Neural crest cell (in vitro differentiated cells): ENCODE data around the gene RETREG1. TPM values are rescaled to one million over a fixed set of nuclear protein-coding genes. Genes with fewer than 3 reads are reported as not detected.

Experiments used
- DNase-seq: peaks from one replicate; pipeline ENCODE4 v3.0.0; 2021; ENCODE audit warnings: low read depth, mixed read lengths, low spot score
- H3K27ac Mint-ChIP-seq: one replicate; pipeline ENCODE4 v1.8.0; 2021; ENCODE audit warnings: mild to moderate bottlenecking, mixed read lengths; ENCODE audit not compliant: unreplicated experiment
- H3K27me3 Mint-ChIP-seq: 2 replicates; pipeline ENCODE4 v1.8.0; 2021; ENCODE audit warnings: low read depth, mild to moderate bottlenecking, mixed read lengths
- H3K36me3 Mint-ChIP-seq: 2 replicates; pipeline ENCODE4 v1.8.0; 2021; ENCODE audit warnings: low read depth, mild to moderate bottlenecking, mixed read lengths
- H3K4me1 Mint-ChIP-seq: 2 replicates; pipeline ENCODE4 v1.8.0; 2021; ENCODE audit warnings: mixed read lengths
- H3K4me3 Mint-ChIP-seq: one replicate; pipeline ENCODE4 v1.8.0; 2021; ENCODE audit warnings: mild to moderate bottlenecking, mixed read lengths
- H3K9me3 Mint-ChIP-seq: 2 replicates; pipeline ENCODE4 v1.8.0; 2021; ENCODE audit warnings: mixed read lengths
- CTCF ChIP-seq: fragments of 200-600 bp; sonication (generic); conservative IDR thresholded peaks from 2 replicates; pipeline ENCODE4 v1.5.0; 2021; ENCODE audit warnings: antibody characterized with exemption, mild to moderate bottlenecking
- total RNA-seq: library from RNA; stranded (reverse); gene quantifications from 2 replicates; pipeline ENCODE4 v1.2.1, GENCODE V29; 2021

Gene RETREG1
- total RNA-seq, 1 donor from 2014 or later, result 6.2 TPM

GRCh38 chr5:16589658-16590057, 27.1 kb downstream of the RETREG1 start:
- no peak overlapping the region for H3K4me3 Mint-ChIP-seq
- H3K27me3 Mint-ChIP-seq, result no peaks in the 10 kb centered on the region
- DNase-seq, result no peak
- no peak for TF ChIP-seq CTCF
- H3K9me3 Mint-ChIP-seq, result peaks cover 4% of the 10 kb centered on the region
- H3K27ac Mint-ChIP-seq, result no peak overlapping the region
- peaks cover 16% of the 10 kb centered on the region for H3K4me1 Mint-ChIP-seq
- no peaks in the 10 kb centered on the region for H3K36me3 Mint-ChIP-seq

GRCh38 chr5:16588434-16589214, 28.2 kb downstream of the RETREG1 start:
- no peak for DNase-seq
- Mint-ChIP-seq H3K4me1 (peaks cover 16% of the 10 kb centered on the region), H3K27me3 (no peaks in the 10 kb centered on the region), H3K4me3 (no peak overlapping the region), H3K9me3 (peaks cover 4% of the 10 kb centered on the region), H3K27ac (no peak overlapping the region), H3K36me3 (no peaks in the 10 kb centered on the region)
- no peak for TF ChIP-seq CTCF

DNA sequence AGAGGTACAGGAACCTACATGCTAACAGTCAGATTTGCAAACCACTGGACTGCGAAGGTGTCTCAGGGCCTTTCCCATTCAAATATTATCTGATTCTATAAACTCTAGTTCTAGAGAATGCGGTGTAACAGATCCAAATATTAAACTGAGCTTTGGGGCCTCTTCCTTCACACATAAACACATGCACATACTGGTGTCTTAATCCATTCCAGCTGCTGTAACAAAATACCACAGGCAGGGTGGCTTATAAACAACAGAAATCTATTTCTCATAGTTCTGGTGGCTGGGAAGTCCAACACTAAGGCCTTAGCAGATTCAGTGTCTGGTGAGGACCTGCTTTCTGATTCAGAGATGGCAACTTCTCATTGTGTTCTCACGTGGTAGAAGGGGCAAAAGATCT, 30.2 kb downstream of the RETREG1 start:
- no peak for TF ChIP-seq CTCF
- peaks cover 4% of the 10 kb centered on the region for H3K9me3 Mint-ChIP-seq
- H3K36me3 Mint-ChIP-seq, result no peaks in the 10 kb centered on the region
- peaks cover 6% of the 10 kb centered on the region for H3K4me1 Mint-ChIP-seq
- DNase-seq, result no peak
- no peaks in the 10 kb centered on the region for H3K27me3 Mint-ChIP-seq
- H3K4me3 Mint-ChIP-seq, result no peak overlapping the region
- no peak overlapping the region for H3K27ac Mint-ChIP-seq

- DNase-seq, result no peak
- peak; percentile 49 for TF ChIP-seq CTCF
- Mint-ChIP-seq H3K27ac (no peak overlapping the region), H3K27me3 (no peaks in the 10 kb centered on the region), H3K36me3 (no peaks in the 10 kb centered on the region), H3K9me3 (peaks cover 4% of the 10 kb centered on the region), H3K4me3 (no peak overlapping the region), H3K4me1 (peaks cover 4% of the 10 kb centered on the region)
Observed at GRCh38 chr5:16585041-16585667, 31.6 kb downstream of the RETREG1 start.

DNA sequence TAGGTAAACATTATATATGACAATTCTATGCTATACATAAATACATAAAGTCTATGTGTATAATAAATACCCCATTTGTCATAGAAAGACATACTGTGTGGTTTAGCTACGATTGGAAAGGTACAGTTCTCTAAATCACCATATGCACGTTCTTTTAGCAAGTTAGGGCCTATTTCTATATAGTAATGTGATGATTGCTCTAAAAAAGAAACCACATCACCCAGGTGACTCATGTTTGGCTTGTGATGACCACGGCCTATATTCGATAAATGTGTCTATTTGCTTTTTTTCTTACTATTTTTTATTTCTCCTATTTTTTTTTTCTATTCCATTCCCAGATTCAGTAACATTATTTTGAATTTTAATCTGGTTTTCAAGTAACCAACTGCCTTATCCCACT, 34.7 kb downstream of the RETREG1 start:
- Mint-ChIP-seq H3K36me3 (no peaks in the 10 kb centered on the region), H3K4me3 (no peak overlapping the region), H3K9me3 (peaks cover 3% of the 10 kb centered on the region), H3K27me3 (no peaks in the 10 kb centered on the region), H3K27ac (no peak overlapping the region), H3K4me1 (no peaks in the 10 kb centered on the region)
- TF ChIP-seq CTCF, result no peak
- DNase-seq, result no peak
